CD4-positive, alpha-beta T cell treated with Interferon gamma for 1 hour (primary cell): ENCODE measurements around the gene COMT.

Experiments used
- DNase-seq: peaks from one replicate; pipeline ENCODE4 v3.0.0-alpha.2; 2020

The COMT gene

GRCh38 chr22:19984851-19985811, 43.6 kb downstream of the COMT start:
- no peak for DNase-seq

- DNase-seq: no peak
These were observed 44.4 kb downstream of the COMT start for GRCh38 chr22:19986011-19986409.

DNA sequence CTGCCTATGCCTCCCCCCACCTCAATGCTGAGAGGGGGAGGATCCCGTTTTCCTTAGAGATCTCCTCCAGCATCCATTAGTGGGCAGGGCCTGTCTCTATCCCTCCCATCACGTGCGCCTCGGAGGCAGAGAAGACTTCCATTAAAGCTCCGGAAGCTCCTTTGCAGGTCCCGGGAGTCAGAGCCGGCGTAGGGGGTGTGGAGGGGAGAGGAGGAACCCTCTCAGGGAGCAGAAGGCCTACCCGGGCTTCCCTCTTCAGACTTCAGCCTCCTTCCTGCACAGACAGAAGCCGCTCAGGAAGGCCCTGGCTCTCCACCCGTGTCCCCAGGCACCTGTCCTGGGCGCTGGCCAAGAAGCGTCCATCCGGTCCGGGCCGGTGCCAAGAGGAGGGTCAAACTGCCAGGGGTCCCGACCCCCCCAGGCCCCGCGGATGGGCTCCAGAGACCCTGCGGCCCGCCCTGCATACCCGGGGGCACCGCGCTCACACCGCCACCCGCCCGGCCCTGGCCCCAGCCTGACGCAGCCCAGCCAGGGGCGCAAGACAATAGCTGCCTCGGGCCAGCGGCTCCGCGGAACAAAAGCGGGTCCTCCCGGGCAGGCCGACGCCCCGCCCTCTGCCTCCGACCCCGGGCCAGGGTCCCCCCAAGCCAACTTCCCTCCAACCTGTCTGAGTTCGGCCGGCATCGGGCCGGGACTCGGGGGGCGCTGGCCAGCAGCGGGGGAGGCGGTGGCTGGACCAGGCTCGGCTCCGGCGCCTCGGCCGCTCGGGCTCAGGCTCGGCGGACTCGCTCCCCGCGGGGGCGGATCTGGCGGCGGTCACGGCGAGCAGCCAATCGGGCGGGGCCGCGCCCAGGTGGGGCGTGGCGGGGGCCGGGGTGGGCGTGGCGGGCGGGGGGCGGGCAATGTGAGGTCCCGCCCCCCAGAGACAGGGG, 45.1 kb downstream of the COMT start:
- peak; percentile 63 for DNase-seq

- DNase-seq: no peak
These were observed 46.1 kb downstream of the COMT start for GRCh38 chr22:19987394-19988306.

GRCh38 chr22:19988331-19988808, 46.8 kb downstream of the COMT start:
- DNase-seq: no peak

DNA sequence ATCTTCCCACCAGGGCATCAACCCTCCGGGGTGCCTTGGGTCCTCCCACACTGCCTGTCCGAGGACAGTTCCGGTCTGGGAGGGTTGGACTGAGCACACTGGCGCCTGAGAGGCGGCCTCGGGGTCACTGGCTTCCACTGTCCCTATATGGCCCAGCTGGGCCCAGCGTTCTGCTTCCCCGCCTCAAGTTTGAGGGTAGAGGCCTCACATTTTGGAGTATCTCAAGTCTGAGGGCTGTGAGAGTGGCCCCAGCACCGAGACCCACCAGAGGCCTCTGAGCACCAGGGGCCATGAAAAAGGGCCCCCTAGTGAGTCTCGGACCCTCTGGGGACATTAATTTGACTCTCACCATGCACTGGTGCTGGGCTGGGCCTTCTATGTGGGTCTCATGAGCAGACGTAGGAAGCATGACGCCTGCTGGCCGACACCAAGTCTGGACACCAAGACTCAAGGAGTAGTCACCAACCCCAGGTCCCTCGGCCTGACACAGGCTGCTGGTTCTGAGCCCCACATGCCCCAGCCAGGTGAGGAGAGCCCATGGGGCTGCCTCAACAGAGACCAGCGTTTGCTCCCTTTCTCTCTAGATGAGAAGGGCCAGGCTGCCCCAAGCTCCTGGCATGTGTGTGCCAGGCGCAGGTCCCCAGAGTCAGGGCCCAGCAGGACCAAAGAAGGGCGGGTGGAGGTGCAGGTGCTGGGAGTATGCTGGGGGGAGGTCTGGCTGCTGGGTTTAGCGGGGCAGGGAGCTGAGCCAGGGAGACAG, 47.6 kb downstream of the COMT start:
- no peak for DNase-seq

- DNase-seq: no peak
These were observed 48.1 kb downstream of the COMT start for GRCh38 chr22:19989725-19990067.

DNA sequence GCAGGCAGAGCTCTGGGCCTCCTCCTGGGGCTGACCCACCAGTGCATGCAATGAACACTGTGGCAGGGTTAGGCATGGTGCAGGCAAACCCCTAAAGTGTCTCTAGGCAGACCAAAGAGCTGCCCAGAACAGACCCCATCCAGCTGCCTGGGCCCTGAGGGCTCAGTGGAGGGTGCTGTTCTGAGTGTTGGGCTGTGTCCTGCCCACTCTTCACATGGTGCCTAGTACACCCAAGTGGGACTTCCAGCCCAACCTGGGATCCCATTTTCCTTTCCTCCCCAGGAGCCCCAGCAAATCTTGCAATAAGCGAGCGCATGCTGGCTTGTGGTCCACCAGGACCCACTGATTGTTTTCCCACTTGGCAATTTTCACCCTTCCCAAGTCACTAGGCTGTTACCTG, 48.6 kb downstream of the COMT start:
- no peak for DNase-seq

GRCh38 chr22:19990609-19991394, 49.2 kb downstream of the COMT start:
- no peak for DNase-seq

DNA sequence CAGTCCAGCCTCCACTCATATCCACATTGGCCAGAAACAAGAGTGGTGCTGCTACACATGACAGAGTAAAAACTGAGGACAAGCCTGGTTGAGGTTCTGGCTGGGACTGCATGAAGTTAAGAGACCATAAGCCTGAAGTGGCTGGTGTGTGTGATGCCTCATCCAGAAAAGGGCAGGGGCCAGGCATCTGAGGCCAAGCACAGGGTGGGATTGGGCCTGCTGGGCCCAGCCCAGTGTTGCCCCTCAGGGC, 49.7 kb downstream of the COMT start:
- DNase-seq: no peak

GRCh38 chr22:19991645-19992451, 50.3 kb downstream of the COMT start:
- no peak for DNase-seq

DNA sequence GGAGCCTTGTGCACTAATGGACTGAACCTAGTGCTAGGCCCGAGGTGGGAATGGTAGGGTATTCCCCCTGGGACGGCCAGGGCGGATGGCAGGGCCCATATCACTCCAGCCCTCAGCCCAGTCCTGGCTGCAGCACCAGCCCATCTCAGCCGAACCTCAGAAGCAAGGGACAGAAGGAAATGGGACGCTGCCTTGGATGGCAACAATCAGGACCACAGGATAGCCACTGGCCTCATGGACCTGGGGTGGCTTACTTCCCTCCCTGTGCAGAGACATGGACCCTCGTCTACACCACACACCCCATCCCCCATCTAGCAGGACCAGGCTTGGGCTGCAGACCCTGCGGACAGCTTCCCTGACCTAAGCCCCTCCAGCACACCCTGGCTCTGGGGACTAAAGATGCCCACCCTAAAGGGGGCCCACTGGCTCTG, 50.9 kb downstream of the COMT start:
- no peak for DNase-seq

GRCh38 chr22:19992921-19993355, 51.4 kb downstream of the COMT start:
- DNase-seq: no peak

- DNase-seq: no peak
These were observed 52.4 kb downstream of the COMT start for GRCh38 chr22:19993926-19994325.

- DNase-seq: no peak
These were observed 53.5 kb downstream of the COMT start for GRCh38 chr22:19994851-19995610.

DNA sequence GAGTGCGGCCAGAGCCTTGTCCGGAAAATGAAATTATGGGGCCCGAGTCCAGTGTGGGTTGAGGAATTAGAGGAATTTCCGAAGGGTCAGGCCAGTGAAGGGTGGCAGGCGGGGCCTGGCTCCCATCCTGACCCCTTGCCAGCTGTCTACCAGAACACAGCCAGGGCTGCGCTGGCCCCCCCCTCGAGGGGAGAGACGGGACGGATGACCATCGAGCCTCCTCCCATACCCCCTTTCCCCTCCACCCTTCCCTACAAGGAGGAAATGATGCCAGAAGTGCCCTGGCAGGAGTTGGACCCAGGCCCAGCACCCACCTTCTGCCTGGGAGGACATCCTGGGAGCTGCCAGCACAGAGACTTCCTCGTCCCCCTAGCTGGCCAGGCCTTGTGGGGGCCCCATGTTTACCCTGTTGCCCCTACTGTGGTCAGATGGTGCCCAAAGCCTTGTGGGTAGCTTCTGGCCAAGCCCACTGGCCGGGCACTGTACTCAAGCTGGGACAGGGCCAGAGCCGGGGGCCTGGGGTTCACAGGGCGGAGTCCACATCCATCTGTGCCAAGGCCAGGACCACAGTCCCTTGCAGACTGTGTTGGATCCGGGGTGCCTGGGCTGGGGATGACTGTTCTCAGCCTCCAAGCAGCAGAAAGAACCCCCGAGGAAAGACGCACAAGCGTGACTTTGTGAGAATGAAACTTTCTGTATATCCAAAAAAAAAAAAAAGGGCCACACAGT, 54.2 kb downstream of the COMT start:
- DNase-seq: no peak

DNA sequence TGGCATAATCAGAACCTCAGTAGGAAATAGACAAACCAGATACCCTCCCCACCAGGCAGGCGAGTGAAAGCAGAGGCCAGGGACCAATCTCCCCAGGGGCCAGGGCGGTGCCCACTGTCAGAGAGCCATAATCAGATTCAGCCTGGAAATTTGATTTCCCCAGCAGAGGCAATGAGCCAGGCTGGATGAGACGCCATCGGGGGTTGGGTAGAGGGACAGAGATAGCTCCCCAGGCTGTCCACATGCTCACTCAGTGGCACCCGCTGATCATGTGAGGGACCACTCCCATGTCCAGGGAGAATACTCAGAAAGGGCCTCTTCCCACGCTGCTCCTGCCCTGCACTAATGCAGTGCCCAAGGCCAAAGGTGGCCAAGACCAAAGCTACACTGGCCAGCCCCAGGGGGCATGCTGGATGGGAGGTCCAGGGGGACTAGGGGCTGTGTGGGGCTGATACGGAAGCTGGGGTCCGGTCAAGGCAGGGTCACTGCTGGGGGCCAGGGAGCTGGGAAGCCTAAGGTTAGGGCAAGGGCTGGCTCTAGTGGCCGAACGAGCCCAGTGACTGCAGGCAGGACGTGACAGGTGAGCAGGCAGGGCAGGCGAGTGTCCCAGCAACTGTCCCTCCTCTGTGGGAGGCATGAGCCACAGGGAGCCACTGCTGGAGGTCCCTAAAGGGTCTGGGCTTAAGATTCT, 55.3 kb downstream of the COMT start:
- no peak for DNase-seq
